Right lobe of liver (tissue), 4 donors: ENCODE measurements around the gene TEX54.

Source experiments
- CTCF ChIP-seq, 4 donors: fragments of 200-600 bp in 3 of 4; fragments of 450-650 bp in 1 of 4; IDR thresholded peaks; one replicate each; pipeline versions ENCODE4 v1.5.1 to v1.8.0; 2016 to 2022; ENCODE audit warnings: antibody characterized with exemption in 4 of 4, mild to moderate bottlenecking in 2 of 4
- POLR2A ChIP-seq: fragments of 450-650 bp; IDR thresholded peaks from one replicate; pipeline ENCODE4 v1.6.1; 2017; ENCODE audit warnings: antibody characterized with exemption, mild to moderate bottlenecking
- donor health status: DM: no; HTN: no; CAD: no.
- donor health status: DM: no; HTN: no; CAD: no.
- donor health status: DM: no; HTN: yes; CAD: no.

GRCh38 chr11:62850911-62851806 is 18.5 kb upstream of the TEX54 start:
- TF ChIP-seq CTCF (IDR thresholded peaks at IDR 0.05) (no peak), POLR2A (no peak)
